SU-DHL-6 (cell line): ENCODE results near the gene SDCBP2.

ENCODE experiments used
- H2AFZ ChIP-seq: fragments of 200-600 bp; sonication (generic); 2 replicates; pipeline ENCODE4 v1.6.1; 2014; ENCODE audit warnings: low read depth, mild to moderate bottlenecking, moderate library complexity, mixed read lengths, antibody characterized with exemption, low read length; ENCODE audit not compliant: severe bottlenecking
- H3F3A ChIP-seq: fragments of 200-600 bp; shearing (Covaris generic); 2 replicates; pipeline ENCODE4 v1.6.0; 2016; ENCODE audit warnings: antibody characterized with exemption, mild to moderate bottlenecking; ENCODE audit not compliant: insufficient read depth
- H3K27ac ChIP-seq: fragments of 200-600 bp; sonication (generic); 2 replicates; pipeline ENCODE4 v1.5.1; 2016; ENCODE audit warnings: low read depth, mild to moderate bottlenecking, low read length, moderate library complexity, mixed read lengths
- H3K27me3 ChIP-seq: fragments of 200-600 bp; sonication (generic), shearing (Covaris generic); 2 replicates; pipeline ENCODE4 v1.6.0; 2014; ENCODE audit warnings: mild to moderate bottlenecking, low read length
- H3K36me3 ChIP-seq: fragments of 200-600 bp; sonication (generic); 2 replicates; pipeline ENCODE4 v1.6.1; 2014; ENCODE audit warnings: mild to moderate bottlenecking, low read length, mixed read lengths
- H3K4me2 ChIP-seq: fragments of 300-600, 200-600 bp; shearing (Covaris generic), sonication (generic); 2 replicates; pipeline ENCODE4 v1.6.0; 2014; ENCODE audit warnings: low read length, low read depth, mild to moderate bottlenecking; ENCODE audit not compliant: poor library complexity, severe bottlenecking
- H3K4me3 ChIP-seq: fragments of 200-600 bp; sonication (generic); 2 replicates; pipeline ENCODE4 v1.5.1; 2014; ENCODE audit warnings: antibody characterized with exemption, low read length, mild to moderate bottlenecking, mixed read lengths; ENCODE audit not compliant: insufficient read depth, poor library complexity, severe bottlenecking
- H3K79me2 ChIP-seq: fragments of 200-600 bp; sonication (generic); 2 replicates; pipeline ENCODE4 v1.6.1; 2014; ENCODE audit warnings: mild to moderate bottlenecking, low read length, moderate library complexity; ENCODE audit not compliant: insufficient read depth
- H3K9ac ChIP-seq: fragments of 200-600 bp; sonication (generic); 2 replicates; pipeline ENCODE4 v1.7.0; 2014; ENCODE audit warnings: mild to moderate bottlenecking, low read length
- H3K9me2 ChIP-seq: fragments of 200-600 bp; sonication (generic); replicated peaks from 2 replicates; pipeline ENCODE4 v1.6.1; 2014; ENCODE audit warnings: low read length; ENCODE audit not compliant: insufficient read depth
- H3K9me3 ChIP-seq: fragments of 200-600 bp; sonication (generic); 2 replicates; pipeline ENCODE4 v1.6.1; 2014; ENCODE audit warnings: low read length, mixed read lengths; ENCODE audit not compliant: insufficient read depth
- H4K20me1 ChIP-seq: fragments of 200-600 bp; sonication (generic); 2 replicates; pipeline ENCODE4 v1.6.1; 2014; ENCODE audit warnings: low read depth, mild to moderate bottlenecking, antibody characterized with exemption, low read length, moderate library complexity, mixed read lengths
- EZH2phosphoT487 ChIP-seq: fragments of 200-600 bp; sonication (generic), shearing (Covaris generic); conservative IDR thresholded peaks from 2 replicates; pipeline ENCODE4 v1.6.1; 2018; ENCODE audit warnings: mild to moderate bottlenecking, antibody characterized with exemption, low read length, moderate library complexity, mixed read lengths
- TF ChIP-seq, protein P1 (sequence below): fragments of 200-600 bp; sonication (generic); IDR thresholded peaks from one replicate; pipeline ENCODE4 v1.5.1; 2017; ENCODE audit warnings: antibody characterized with exemption, mild to moderate bottlenecking, low read length, moderate library complexity; ENCODE audit not compliant: insufficient read depth, poor library complexity, severe bottlenecking

Gene SDCBP2

DNA sequence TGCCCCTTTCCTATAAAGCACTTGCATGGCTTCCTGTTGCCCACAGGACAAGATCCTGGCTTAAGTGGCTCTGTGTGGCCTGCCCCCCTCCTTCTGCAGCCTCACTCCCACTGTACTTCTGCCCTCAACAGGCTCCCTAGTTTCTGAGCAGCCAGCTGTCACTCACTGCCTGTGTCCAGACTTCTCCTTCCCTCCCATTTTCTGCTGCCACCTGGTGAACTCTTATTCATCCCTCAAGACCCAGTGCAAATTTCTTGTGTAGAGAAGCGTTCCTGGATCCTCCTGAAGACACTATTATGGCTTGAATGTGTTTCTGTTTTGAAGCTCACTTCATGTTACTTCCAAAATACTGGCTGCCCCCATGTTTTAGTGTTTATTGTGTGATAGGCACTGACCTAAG lies 36.3 kb downstream of the SDCBP2 start:
- Histone ChIP-seq H3F3A (no peaks in the 10 kb centered on the region), H2AFZ (no peak overlapping the region), H3K79me2 (no peaks in the 10 kb centered on the region), H3K4me3 (no peak overlapping the region), H4K20me1 (no peaks in the 10 kb centered on the region), H3K9me3 (no peaks in the 10 kb centered on the region), H3K9ac (no peak overlapping the region), H3K36me3 (no peaks in the 10 kb centered on the region), H3K9me2 (no peaks in the 10 kb centered on the region), H3K4me2 (no peak overlapping the region), H3K27ac (no peak overlapping the region), H3K27me3 (no peaks in the 10 kb centered on the region)
- TF ChIP-seq, protein P1, sequence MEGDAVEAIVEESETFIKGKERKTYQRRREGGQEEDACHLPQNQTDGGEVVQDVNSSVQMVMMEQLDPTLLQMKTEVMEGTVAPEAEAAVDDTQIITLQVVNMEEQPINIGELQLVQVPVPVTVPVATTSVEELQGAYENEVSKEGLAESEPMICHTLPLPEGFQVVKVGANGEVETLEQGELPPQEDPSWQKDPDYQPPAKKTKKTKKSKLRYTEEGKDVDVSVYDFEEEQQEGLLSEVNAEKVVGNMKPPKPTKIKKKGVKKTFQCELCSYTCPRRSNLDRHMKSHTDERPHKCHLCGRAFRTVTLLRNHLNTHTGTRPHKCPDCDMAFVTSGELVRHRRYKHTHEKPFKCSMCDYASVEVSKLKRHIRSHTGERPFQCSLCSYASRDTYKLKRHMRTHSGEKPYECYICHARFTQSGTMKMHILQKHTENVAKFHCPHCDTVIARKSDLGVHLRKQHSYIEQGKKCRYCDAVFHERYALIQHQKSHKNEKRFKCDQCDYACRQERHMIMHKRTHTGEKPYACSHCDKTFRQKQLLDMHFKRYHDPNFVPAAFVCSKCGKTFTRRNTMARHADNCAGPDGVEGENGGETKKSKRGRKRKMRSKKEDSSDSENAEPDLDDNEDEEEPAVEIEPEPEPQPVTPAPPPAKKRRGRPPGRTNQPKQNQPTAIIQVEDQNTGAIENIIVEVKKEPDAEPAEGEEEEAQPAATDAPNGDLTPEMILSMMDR = no peak
- no peak for TF ChIP-seq EZH2phosphoT487

DNA sequence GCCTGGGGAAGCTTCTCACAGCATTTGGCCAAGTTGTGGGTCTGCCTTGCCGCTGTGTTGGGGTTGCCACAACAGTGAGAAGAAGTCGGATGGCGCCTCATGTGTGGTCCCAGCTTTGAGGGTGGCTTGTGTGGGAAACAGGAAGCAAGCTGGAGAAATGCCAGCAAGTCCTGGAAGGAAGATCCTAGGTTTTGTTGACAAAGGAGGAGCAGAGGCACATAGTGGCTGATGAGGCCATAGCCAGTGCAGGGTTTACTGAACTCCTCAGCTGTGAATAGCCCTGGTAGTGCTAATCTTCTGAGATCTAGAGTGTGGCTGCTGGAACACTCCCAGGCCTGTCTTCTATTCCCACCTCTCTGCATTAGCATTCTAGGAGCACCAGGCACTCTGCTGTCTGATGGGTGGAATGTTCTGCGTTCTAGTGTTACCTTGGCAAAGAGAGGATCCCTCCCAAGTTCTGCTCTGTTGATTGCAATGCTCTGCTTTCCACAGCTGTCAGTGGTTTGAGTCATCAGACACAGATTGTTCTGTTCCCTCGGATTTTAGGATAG lies 37.7 kb downstream of the SDCBP2 start:
- H3F3A ChIP-seq = no peaks in the 10 kb centered on the region
- H3K4me2 ChIP-seq = no peak overlapping the region
- H4K20me1 ChIP-seq = no peaks in the 10 kb centered on the region
- H3K9me2 ChIP-seq = no peaks in the 10 kb centered on the region
- H3K79me2 ChIP-seq = no peaks in the 10 kb centered on the region
- H3K36me3 ChIP-seq = no peaks in the 10 kb centered on the region
- H2AFZ ChIP-seq = no peak overlapping the region
- H3K27ac ChIP-seq = no peak overlapping the region
- H3K27me3 ChIP-seq = no peaks in the 10 kb centered on the region
- TF ChIP-seq EZH2phosphoT487 = no peak
- TF ChIP-seq, protein P1 = no peak
- H3K4me3 ChIP-seq = no peak overlapping the region
- H3K9me3 ChIP-seq = no peaks in the 10 kb centered on the region
- H3K9ac ChIP-seq = no peak overlapping the region

DNA sequence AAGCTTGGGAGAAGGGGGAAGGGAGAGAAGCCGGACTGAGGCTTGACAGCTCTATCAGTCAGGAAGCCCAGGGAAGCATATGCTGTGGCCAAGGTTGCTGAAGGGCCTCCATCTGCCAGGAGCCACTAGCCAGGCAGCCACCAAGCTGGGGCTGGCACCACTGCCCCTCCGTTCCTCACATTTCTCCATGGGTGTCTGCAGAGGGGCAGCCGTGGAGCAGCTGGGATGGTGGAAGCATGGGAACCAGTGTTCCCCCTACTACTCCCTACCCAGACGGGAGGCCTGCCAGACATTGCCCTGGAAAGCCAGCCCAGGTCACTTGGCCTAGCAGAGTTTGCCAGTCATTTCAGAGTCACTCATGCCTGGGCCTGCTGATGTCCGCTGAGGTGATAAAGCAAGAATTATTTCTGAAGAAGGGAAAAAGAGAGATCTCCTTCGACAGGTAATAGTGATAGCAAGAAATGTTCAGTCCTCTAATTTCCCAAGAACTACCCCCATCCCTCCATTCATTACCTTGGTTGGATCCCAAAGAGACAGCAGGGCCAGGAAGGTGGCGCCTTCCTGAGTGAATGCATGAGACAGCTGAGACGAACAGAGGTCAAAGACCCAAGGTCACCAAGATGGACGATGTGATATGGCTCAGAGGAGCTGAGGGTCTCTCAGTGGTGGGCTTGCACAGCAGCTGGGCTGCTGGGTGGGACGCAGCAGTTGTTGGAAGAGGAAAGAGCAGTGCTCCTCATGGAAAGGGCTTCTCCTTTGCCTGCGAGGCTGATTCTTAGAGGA lies 41.0 kb downstream of the SDCBP2 start:
- H3K9ac ChIP-seq = no peak overlapping the region
- no peaks in the 10 kb centered on the region for H3K9me3 ChIP-seq
- no peak overlapping the region for H3K4me3 ChIP-seq
- H3K79me2 ChIP-seq = no peaks in the 10 kb centered on the region
- H2AFZ ChIP-seq = no peak overlapping the region
- no peaks in the 10 kb centered on the region for H4K20me1 ChIP-seq
- no peak overlapping the region for H3K4me2 ChIP-seq
- no peaks in the 10 kb centered on the region for H3F3A ChIP-seq
- H3K27ac ChIP-seq = no peak overlapping the region
- no peaks in the 10 kb centered on the region for H3K36me3 ChIP-seq
- no peaks in the 10 kb centered on the region for H3K27me3 ChIP-seq
- no peak for TF ChIP-seq EZH2phosphoT487
- TF ChIP-seq, protein P1 = no peak
- H3K9me2 ChIP-seq = no peaks in the 10 kb centered on the region
